OCI-LY1 (cell line): ENCODE data around the gene SLCO4A1.

Source experiments
- H2AFZ ChIP-seq: fragments of 200-600 bp; sonication (generic), shearing (Covaris generic); 2 replicates; pipeline ENCODE4 v1.6.0; 2014; ENCODE audit warnings: antibody characterized with exemption, mild to moderate bottlenecking, low read length
- H3F3A ChIP-seq: fragments of 200-600 bp; sonication (generic), shearing (Covaris generic); 2 replicates; pipeline ENCODE4 v1.6.0; 2014; ENCODE audit warnings: mild to moderate bottlenecking, antibody characterized with exemption, low read length, moderate library complexity; ENCODE audit not compliant: insufficient read depth
- H3K27ac ChIP-seq: fragments of 200-600 bp; sonication (generic); 2 replicates; pipeline ENCODE4 v1.5.1; 2014; ENCODE audit warnings: low read length, mixed run types, mild to moderate bottlenecking, low read depth; ENCODE audit not compliant: poor library complexity, severe bottlenecking
- H3K27me3 ChIP-seq: fragments of 200-600 bp; sonication (generic); 2 replicates; pipeline ENCODE4 v1.6.0; 2014; ENCODE audit warnings: antibody characterized with exemption, mild to moderate bottlenecking, low read length, moderate library complexity; ENCODE audit not compliant: insufficient read depth
- H3K36me3 ChIP-seq: fragments of 200-600 bp; sonication (generic); 2 replicates; pipeline ENCODE4 v1.6.1; 2014; ENCODE audit warnings: mild to moderate bottlenecking, antibody characterized with exemption, low read length, moderate library complexity, mixed read lengths; ENCODE audit not compliant: insufficient read depth
- H3K4me1 ChIP-seq: fragments of 200-600 bp; sonication (generic); 2 replicates; pipeline ENCODE4 v1.5.1; 2014; ENCODE audit warnings: mild to moderate bottlenecking, low read length, moderate library complexity; ENCODE audit not compliant: insufficient read depth, severe bottlenecking
- H3K4me2 ChIP-seq: fragments of 200-600 bp; sonication (generic), shearing (Covaris generic); 2 replicates; pipeline ENCODE4 v1.6.1; 2014; ENCODE audit warnings: low read length
- H3K4me3 ChIP-seq: fragments of 200-600 bp; sonication (generic); 2 replicates; pipeline ENCODE4 v1.5.1; 2014; ENCODE audit warnings: low read length, low read depth, mild to moderate bottlenecking, mixed read lengths; ENCODE audit not compliant: poor library complexity, severe bottlenecking
- H3K79me2 ChIP-seq: fragments of 200-600 bp; shearing (Covaris generic); 2 replicates; pipeline ENCODE4 v1.6.1; 2016; ENCODE audit warnings: mixed run types, low read length, mixed read lengths; ENCODE audit not compliant: insufficient read depth
- H3K9ac ChIP-seq: fragments of 200-600 bp; sonication (generic), shearing (Covaris generic); 2 replicates; pipeline ENCODE4 v1.6.1; 2014; ENCODE audit warnings: mild to moderate bottlenecking, low read length, mixed read lengths
- H3K9me2 ChIP-seq: fragments of 200-600 bp; sonication (generic), shearing (Covaris generic); 2 replicates; pipeline ENCODE4 v1.6.1; 2014; ENCODE audit warnings: low read depth, mild to moderate bottlenecking, low read length, mixed read lengths
- H3K9me3 ChIP-seq: fragments of 200-600 bp; shearing (Covaris generic); 2 replicates; pipeline ENCODE4 v1.6.1; 2014; ENCODE audit warnings: low read length, mixed read lengths
- H4K20me1 ChIP-seq: fragments of 200-600 bp; sonication (generic), shearing (Covaris generic); 2 replicates; pipeline ENCODE4 v1.6.0; 2016; ENCODE audit warnings: mild to moderate bottlenecking, low read length; ENCODE audit not compliant: insufficient read depth
- EZH2 ChIP-seq: fragments of 200-600 bp; sonication (generic), shearing (Covaris generic); IDR thresholded peaks from 2 replicates; pipeline ENCODE4 v1.8.0; 2017; ENCODE audit warnings: borderline replicate concordance, mixed run types, mild to moderate bottlenecking, antibody characterized with exemption, low read length, moderate library complexity, mixed read lengths
- TF ChIP-seq, protein P1 (sequence below): fragments of 200-600 bp; sonication (generic), shearing (Covaris generic); IDR thresholded peaks from 2 replicates; pipeline ENCODE4 v1.5.1; 2017; ENCODE audit warnings: mild to moderate bottlenecking, antibody characterized with exemption, low read length, moderate library complexity, mixed read lengths

Gene SLCO4A1

GRCh38 chr20:62653951-62654685, 11.8 kb downstream of the SLCO4A1 start:
- no peak overlapping the region for H3K27ac ChIP-seq
- H4K20me1 ChIP-seq, result no peaks in the 10 kb centered on the region
- no peaks in the 10 kb centered on the region for H3K79me2 ChIP-seq

DNA sequence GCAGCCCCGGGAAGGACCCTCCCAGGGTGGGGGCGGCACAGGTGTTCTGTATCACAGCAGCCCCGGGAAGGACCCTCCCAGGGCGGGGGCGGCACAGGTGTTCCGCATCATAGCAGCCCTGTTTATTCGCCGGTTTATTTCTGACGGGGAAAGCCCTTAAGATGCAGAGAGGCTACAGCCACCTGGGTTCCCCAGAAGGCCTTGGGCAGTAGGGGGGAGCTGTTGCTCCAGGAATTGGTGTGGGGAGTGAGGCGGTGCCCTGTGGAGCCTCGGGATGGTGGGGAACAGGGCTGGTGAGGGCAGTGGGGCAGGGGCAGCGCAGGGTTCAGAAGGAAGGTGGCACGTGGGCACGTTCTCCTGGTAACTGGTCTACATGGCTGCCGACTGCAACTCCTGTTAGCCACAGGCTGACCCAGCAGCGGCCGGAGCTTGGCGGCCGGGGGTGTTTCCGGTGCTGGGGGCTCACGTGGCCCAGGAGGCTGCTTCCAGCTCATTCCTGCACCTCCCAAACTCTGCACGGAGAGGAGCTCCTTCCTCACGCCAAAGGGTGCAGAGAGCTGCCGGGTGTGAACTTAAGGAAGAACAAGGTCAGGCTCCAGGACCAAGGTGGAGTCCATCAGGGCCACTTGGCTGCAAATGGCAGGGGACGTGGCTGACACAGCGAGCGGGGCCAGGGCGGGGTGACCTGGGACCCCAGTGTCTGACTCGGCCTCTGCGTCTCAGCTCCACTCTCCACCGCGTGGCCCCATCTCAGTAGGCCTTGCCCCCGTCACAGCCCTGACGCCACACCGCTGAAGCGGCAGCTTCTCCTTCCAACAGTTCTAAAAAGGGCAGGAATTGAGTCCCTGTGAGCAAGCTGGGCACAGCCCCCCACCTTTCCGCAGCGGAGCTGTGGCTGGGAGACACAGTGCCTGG, 13.2 kb downstream of the SLCO4A1 start:
- no peak overlapping the region for H3K4me3 ChIP-seq
- H3K9me2 ChIP-seq, result no peaks in the 10 kb centered on the region
- peaks cover 13% of the 10 kb centered on the region; the same call in 1 of the 2 replicates for H3K27me3 ChIP-seq
- H4K20me1 ChIP-seq, result no peaks in the 10 kb centered on the region
- no peak overlapping the region for H2AFZ ChIP-seq
- no peak overlapping the region for H3K4me2 ChIP-seq
- H3K9ac ChIP-seq, result no peak overlapping the region
- no peaks in the 10 kb centered on the region for H3K36me3 ChIP-seq
- H3F3A ChIP-seq, result no peaks in the 10 kb centered on the region
- H3K27ac ChIP-seq, result no peak overlapping the region
- H3K79me2 ChIP-seq, result no peaks in the 10 kb centered on the region
- H3K4me1 ChIP-seq, result peaks cover 16% of the 10 kb centered on the region
- H3K9me3 ChIP-seq, result no peaks in the 10 kb centered on the region
- TF ChIP-seq, protein P1, sequence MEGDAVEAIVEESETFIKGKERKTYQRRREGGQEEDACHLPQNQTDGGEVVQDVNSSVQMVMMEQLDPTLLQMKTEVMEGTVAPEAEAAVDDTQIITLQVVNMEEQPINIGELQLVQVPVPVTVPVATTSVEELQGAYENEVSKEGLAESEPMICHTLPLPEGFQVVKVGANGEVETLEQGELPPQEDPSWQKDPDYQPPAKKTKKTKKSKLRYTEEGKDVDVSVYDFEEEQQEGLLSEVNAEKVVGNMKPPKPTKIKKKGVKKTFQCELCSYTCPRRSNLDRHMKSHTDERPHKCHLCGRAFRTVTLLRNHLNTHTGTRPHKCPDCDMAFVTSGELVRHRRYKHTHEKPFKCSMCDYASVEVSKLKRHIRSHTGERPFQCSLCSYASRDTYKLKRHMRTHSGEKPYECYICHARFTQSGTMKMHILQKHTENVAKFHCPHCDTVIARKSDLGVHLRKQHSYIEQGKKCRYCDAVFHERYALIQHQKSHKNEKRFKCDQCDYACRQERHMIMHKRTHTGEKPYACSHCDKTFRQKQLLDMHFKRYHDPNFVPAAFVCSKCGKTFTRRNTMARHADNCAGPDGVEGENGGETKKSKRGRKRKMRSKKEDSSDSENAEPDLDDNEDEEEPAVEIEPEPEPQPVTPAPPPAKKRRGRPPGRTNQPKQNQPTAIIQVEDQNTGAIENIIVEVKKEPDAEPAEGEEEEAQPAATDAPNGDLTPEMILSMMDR, result no peak
- no peak for TF ChIP-seq EZH2

More at GRCh38 chr20:62653951-62654685, 11.8 kb downstream of the SLCO4A1 start:
- Histone ChIP-seq H3K9me3 (no peaks in the 10 kb centered on the region), H3K4me1 (peaks cover 16% of the 10 kb centered on the region), H3K4me3 (no peak overlapping the region), H3K4me2 (no peak overlapping the region), H3K9me2 (no peaks in the 10 kb centered on the region), H3F3A (no peaks in the 10 kb centered on the region), H3K36me3 (no peaks in the 10 kb centered on the region), H3K9ac (no peak overlapping the region), H3K27me3 (peaks cover 13% of the 10 kb centered on the region; the same call in 1 of the 2 replicates), H2AFZ (no peak overlapping the region)
- TF ChIP-seq, protein P1, result no peak
- no peak for TF ChIP-seq EZH2

- no peaks in the 10 kb centered on the region for H3F3A ChIP-seq
- H2AFZ ChIP-seq, result no peak overlapping the region
- no peak for TF ChIP-seq EZH2
- TF ChIP-seq, protein P1, result no peak
- H3K27ac ChIP-seq, result no peak overlapping the region
- H3K4me1 ChIP-seq, result peaks cover 11% of the 10 kb centered on the region
- H3K9ac ChIP-seq, result no peak overlapping the region
- no peaks in the 10 kb centered on the region for H3K79me2 ChIP-seq
- H3K4me3 ChIP-seq, result no peak overlapping the region
- H3K9me3 ChIP-seq, result no peaks in the 10 kb centered on the region
- H4K20me1 ChIP-seq, result no peaks in the 10 kb centered on the region
- H3K9me2 ChIP-seq, result no peaks in the 10 kb centered on the region
- H3K27me3 ChIP-seq, result peaks cover 10% of the 10 kb centered on the region; the same call in 1 of the 2 replicates
- no peaks in the 10 kb centered on the region for H3K36me3 ChIP-seq
- H3K4me2 ChIP-seq, result no peak overlapping the region
These were observed 14.1 kb downstream of the SLCO4A1 start for GRCh38 chr20:62656197-62656918.
